GM18907 (cell line): ENCODE measurements around the gene CACNA2D2.

Source experiments
- ATAC-seq: cut with Tn5 transposase; IDR thresholded peaks from one replicate; pipeline ENCODE4 v1.9.1; 2021; ENCODE audit warnings: mild to moderate bottlenecking, moderate library complexity; ENCODE audit not compliant: unreplicated experiment

CACNA2D2 gene

DNA sequence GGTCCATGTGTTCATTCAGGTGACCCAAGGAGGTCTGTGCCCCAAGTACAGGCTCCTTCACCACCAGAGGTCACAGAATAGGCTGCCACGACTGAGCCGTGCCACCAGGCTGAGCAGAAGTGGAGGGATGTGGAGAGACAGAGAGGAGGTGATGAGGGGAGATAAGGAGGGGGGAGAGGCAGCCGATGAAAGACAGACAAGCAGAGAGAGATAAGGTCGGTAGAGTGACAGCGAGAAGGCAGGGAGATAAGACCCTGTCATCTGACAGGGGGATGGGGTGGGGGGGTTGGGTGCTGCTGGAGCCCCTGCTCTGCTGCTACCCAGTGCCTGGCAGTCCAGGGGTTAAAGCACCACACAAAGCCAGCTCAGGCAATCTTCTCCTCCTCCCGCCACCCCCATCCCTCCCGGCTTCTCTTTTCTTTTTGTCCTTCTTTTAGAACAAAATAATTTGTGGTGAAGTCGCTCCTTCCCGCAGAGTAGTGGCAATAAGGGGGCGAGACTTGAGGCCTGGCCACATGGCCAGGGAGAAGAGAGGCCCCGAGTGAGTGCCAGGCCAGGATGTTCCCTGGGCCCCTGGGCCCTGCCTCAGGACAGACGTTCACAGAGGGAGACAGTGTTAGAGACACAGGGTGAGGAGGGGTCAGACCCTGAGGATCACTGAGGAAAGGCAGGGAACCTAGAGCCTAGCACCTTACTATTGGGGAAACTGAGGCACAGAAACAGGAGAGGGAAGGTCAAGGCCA, 67.9 kb downstream of the CACNA2D2 start:
- ATAC-seq: no peak

DNA sequence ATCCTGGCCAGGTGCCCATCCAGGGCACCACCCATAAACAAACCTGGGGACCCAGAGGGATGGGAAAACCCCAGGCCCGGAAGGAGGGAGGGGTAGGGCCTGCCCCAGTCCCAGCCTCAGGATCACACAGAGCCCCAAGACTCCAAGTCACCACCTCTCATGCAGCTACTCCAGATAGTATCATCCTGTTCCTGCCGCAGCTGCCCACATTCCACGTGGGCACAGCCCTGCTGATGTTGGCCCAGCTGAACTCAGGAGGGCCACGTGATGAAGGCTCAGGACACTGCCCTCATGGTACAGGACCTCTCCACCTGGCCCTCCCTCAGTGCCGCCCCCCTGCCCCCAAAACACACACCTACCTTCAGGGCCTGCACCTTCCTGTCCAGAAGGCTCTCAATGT, 69.5 kb downstream of the CACNA2D2 start:
- no peak for ATAC-seq

DNA sequence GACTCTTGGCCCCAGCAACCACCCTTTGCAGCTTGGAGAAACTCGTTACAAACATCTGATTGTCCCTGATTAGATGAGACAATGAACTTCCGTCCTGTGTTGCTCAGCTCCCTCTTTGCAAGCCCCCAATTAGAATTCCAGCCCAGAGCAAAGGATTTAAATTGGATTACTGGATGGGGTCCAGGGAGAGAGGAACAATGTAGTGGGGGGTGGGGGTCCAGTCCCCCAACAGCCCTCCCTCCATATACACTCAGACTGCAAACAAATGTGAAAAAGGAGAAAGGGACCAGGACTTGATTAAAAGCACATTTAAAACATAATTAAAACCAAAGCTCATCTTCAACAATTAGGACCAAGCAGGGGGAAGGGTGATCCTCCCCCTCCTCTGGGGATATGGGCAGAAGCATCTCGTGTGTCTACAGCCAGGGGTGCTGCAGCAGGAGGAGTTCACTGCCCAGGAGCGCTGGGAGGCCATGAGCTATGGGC, 72.4 kb downstream of the CACNA2D2 start:
- no peak for ATAC-seq

DNA sequence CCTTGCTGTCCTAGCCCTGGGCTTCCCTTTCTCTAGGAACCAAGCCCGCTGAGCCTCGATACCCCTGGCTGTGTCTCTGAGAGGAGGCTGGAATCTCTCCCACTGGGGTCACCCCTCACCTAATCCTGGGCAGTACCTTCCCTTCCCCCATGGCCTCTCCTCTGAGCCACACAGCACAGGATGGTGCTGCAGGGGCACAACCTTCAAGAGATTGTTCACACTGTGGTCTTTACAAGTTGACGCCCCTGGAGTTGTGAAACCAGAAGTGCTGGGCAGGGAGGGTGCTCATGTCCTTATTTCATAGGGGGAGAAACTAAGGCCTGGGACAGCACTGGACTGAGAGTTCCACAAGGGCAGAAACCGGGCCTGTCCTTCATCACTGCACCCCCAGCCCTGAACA, 73.2 kb downstream of the CACNA2D2 start:
- no peak for ATAC-seq

DNA sequence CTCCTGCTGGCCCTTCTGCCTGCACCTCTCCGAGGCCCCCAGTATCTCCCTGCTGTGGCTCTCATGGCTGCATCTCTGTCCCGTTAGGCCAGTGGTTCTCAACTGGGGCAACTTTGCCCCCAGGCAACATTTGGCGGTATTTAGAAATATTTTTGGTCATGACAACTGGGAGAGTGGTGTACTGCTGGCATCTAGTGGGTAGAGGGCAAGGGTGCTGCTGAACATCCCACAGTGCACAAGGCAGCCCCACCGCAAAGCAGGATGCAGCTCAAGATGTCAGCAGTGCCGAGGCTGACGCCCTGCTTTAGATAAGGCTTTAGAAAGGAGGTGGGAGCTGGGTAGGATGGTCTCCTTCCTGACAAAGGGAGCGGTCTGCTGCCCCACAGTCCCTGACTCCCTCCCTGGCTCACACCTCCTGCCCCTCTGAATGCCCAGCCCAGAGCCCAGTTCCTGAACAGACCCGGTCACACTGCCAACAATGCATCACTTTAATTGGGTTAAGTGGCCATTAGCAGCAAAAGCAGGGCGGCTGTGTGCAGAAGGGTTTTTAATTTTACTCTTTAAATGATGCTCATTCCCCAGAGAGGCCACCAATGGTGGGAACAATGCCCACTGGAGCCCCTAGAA, 75.3 kb downstream of the CACNA2D2 start:
- ATAC-seq: no peak

DNA sequence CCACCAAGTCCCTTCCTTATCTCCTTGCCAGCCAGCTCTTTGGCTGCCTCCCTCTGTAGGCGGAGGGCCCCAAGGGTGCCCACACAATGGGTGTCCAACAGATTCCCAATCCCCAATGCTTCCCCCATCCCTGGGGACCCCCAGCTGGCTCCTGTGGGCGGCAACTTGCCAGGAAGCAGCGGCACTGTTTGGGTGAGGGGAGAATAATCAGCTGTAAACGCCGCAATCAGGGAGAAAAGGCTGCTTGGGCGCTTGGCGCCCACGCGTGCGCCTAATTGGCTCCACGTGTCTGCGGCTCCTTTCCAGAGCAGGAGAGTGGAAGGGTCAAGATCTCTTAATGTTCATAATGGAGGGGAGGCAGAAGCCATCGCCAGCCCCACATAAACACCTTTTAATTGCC, 76.2 kb downstream of the CACNA2D2 start:
- no peak for ATAC-seq

DNA sequence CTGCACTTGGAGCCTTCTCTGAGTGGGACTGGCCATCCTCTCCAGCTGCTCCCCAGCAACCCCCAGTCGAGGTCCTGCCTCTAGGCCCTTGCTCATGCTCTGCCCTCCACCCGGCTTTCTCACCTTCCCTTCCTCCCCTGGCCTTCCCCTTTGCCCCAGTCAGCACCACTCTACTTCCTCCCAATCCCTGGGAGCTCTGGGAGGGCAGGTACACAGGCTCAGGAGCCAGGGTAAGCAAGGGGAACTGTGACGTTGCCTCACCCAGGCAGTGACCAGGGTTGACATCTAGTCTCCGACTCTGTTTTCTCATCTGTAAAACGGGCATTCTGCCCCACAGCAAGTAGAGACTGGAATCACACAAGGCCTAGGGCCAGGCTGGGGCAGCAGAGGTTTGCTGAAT, 77.5 kb downstream of the CACNA2D2 start:
- no peak for ATAC-seq

DNA sequence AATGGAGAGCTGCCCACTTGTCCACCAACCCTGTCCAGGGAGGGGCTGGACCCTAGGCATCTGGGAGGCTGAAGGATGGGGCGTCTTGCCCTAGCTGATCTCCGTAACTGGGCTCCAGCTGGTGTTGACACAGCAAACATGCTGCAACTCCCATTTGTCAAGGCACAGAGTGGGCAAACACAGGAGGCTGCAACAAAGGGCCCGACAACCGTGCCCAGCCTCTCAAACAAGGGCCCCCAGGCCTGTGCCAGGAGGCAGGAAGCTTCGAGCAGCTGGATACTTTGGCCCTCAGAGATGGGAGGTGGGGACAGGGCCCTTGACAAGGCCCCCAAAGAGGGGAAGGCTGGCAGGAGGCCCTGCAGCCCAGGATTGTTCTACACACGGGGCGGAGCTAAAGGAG, 79.9 kb downstream of the CACNA2D2 start:
- ATAC-seq: no peak

DNA sequence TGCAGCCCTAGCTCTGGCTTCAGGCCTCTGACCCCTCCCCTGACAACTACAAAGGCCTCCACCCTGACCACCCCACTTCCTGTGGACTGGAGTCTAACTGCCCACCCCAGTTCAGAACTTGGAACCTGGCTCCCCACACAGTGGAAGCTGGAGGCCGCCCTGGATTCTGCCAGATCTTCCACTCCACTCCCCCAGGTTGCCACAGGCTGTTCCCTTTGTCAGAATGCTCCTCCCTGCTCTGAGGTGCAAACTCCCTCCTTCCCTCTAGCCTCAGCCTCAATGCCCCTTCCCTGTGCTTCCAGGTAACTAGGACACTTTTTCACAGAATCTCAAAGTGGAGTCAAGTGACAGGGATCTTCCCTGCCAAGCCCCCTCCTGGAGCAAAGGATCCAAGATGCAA, 81.3 kb downstream of the CACNA2D2 start:
- ATAC-seq: no peak

DNA sequence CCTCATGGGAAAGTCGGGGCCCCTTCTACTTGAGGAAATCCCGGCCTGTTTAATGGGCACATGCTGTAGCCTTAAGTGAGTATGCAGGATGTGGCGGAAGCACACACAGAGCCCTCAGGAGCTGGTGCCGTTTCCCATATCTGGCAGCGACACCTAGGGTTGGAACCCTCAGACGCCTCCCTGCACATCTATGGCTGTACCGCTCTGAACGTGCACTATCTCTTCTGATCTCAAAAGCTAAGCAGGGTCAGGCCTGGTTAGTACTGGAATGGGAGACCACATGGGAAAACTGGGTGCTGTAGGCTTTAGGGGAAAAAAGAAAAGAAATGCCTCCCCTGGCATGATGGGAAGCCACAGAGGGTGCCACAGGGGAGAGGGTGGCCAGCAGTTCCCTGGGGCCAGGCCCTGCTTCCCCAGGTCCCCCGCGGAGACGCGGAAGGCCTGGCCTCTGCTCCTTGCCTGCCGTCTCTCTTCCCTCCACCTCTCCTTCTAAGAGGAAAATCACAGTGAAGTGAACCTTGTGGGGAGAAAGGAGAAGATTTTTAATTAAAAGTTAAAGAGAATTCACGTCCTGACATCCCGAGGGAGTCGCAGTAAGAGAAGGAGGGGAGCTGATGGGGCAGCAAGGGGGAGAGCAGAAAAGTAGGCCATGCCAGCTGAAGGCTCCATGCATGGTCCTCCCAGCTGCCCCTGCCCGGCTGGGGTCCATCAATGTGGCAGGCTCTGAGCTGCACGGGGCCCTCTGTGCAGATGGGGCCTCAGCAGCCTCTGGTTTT, 83.7 kb downstream of the CACNA2D2 start:
- ATAC-seq: no peak

DNA sequence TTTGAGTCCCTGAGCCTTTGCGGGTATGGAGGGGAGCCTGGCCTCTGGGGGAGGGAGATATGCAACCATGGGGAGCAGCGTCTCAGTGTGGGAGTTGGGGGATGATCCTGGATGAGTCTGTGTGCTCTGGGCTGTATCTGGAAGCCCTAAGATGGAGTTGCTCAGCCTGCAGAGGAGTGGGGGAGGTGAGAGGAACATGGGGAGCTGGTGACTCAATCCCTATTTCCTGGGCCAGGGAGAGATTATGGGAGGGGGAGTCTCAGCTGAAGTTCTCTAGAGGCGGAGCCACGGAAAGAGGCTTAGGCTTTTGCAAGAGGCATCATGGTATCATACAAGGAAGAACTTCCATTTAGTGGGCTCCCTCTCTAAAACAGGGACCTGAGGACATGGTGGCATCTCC, 84.6 kb downstream of the CACNA2D2 start:
- ATAC-seq: no peak

DNA sequence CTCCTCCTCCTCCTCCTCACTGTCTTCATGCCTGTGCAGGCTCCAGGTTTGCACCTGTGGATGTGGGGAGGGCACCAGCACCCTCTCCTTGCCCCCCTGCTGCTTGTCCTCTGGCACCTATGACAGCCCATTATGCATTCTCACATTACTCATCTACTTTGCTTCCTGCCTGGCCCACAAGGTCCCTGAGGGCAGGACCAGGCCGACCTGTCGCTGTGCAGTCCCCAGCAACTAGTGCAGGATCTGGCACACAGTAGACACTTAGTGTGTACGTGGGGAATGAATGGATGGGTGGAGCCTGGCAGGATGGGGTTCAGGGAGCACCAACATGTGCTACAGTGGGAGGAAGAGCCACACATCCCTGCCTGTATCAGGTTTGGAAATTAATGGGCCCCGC, 85.8 kb downstream of the CACNA2D2 start:
- ATAC-seq: no peak

DNA sequence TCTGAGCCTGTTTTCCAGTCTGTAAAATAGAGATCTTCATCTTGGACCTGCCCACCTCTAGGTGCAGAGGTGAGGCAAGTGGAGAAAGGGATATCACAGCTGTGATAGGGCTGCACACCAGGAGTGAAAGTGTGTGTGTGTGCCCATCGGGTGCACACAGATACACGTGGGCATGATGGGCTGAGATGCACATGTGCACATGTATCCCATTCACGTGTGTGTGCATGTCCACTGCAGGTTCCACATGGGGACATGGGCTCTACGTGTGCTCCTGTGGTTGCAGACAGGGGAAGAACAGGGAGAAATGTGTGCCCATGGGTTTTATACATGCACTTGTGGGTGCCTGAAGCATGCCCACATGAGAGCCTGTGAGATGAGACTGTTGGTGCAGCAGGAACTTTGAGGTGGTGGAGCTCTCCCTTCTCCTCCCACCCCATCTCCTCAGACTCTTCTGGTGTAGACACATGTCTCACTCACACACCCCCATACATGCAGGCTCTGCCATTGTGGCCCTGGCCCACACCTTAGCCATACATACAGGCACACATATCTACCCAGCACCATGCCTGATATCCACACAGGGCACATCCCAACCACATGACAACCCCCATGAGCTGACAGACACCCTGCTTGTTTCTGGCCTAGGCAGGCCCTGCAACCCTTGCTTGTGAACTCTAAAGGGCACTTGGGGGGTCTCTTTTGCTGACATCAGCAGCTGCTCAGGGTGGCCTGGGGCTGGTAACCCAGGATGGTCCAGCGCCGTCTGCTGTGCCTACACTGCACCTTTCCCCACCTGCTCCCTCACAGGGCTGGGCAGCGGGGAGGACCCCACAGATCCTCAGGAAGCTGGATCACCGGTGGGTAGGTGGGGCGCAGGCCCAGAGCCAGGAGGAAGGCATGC, 86.4 kb downstream of the CACNA2D2 start:
- no peak for ATAC-seq

DNA sequence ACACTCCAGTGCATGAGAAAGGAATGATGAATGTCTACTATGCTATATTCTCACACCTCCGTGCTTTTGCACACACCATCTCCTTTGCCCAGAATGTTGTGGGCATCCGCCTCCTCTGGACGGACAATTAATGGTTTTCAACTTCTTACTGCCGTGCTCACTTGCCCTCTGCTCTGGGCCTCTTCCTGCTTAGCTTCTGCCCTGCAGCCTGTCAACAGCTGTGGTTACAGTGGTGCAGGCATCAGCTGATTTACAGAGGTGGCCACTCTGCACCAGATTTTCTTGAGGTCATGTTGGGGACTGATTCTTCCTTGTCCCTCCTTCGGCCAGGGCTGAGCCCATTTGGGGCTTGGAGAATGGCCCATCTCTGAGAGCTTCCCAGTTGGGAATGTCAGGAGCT, 87.6 kb downstream of the CACNA2D2 start:
- no peak for ATAC-seq

DNA sequence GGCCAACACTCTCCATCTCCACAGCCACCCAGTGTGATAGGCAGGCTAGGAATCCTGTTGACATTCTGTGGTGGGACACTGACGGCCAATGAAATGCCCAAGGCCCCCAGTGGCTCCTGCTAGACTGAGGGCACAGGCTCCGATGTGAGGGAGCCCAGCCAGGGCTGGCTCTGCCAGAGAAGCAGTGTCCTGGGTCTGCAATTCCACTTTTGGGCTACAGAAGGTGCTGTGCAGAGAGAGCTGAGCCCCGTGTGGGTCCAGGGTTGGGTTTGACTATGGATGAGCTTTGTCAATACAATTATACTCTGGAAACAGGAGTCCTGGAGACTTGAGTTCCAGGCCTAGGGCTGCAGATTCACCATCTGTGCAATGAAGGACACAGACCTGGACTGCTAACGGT, 88.4 kb downstream of the CACNA2D2 start:
- no peak for ATAC-seq

DNA sequence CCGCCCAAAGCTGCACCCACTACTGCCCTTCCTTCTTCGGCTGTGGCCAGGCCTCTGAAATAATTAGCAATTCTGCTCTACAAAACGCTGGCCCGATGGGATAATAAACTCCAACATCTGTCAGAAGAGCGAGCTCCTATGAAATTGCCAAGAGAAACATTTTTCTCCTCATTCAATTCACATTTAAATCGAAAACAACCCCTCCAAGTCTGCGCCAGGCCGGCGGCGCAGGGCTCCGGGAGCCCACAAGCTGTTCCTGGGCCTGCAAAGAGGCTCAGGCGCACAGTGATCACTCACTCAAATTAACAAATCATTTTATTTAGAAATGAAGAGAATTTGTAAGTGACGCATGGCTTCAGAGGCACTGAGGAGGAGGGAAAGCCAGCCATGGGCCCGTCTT, 88.8 kb downstream of the CACNA2D2 start:
- no peak for ATAC-seq

DNA sequence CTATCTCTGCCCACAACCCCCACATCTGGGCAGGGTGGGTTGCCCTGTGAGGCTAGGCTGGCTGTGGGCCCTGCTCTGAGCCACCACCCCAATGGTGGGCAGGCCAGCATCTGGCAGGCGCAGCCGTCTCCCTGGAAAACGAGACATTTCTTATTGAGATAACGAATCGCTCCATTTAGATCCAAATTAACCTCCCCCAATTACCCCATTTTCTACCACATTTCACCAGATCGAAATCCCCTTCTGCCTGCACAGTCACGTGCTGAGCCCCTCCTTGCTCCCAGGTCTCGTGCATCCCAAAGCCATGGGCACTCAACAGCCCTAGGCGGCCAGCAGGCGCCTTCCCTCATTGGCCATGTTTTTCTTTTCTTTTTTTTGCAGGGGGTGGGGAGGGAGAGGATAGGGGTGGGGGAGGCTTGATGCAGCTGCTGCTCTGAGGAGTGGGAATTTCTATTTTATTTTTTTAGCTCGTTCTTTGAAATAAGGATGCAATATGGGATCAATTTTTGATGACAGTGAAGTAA, 91.1 kb downstream of the CACNA2D2 start:
- no peak for ATAC-seq

DNA sequence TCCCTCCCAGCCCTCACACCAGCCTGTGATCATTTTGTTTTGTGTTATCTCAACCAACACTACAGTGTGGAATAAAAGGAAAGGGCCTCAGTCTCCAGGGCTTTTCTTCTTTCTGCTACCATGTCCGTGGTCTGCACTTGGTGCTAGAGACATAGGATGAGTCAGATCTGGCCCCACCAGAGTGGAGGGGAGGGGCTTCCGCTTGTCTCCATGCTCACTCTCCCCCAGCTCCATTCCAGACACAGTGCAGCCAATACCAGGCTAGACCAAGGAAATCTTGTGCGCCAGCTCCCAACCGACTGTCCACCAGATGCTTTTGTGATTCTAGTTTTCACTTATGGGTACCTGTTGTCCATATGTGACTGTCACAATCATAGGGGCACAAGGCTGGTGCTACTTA, 92.2 kb downstream of the CACNA2D2 start:
- ATAC-seq: no peak

DNA sequence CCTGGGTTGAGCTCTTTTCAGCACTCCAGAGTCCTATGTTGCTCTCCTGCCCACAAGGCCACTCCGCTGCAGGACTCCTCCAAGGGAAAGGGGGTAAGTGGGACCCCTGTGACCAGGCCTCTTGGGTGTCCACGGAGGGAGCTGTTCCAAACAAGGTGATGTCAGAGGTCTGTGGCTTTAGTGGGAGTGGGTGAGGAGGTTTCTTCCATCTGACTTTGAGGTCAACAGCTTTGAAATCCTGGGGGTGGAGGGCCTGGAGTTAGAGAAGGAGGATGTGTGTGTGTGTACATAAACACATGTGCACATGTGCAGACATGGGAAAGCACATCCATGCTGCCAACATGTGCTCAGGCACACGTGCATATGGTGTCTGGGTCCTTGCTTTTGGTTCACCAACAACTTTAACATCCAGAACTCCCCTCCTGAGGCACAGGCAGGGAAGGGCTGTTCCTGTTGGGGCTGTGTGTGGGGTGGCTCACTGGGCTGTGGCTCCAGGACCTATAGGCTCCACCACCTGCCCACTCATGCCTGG, 92.8 kb downstream of the CACNA2D2 start:
- no peak for ATAC-seq

DNA sequence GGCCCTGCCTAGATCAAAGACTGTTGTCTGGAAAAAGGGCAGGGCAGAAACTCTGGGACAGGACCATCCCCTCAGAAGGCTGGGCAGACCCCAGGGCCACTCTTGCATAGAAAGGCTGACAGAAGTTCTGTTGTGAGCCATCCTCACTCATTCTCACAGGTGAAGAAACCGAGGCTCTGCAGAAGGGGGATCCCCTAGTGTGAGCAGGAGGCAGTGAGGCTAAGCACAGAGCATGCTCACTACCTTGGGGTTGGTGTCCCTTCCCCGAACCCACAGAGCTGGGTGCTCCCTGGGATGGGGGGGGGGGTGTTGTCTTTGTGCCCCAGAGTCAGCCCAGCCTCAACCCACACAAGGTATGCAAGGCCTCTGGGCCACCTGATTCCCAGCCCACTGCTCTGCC, 93.2 kb downstream of the CACNA2D2 start:
- no peak for ATAC-seq
